Adrenal gland (tissue), 5 donors: Measurements from ENCODE around the gene EDA.

Experiments used
- POLR2A ChIP-seq, 2 donors: fragments of 450-650 bp; IDR thresholded peaks; one replicate each; pipeline ENCODE4 v1.6.1; 2017; ENCODE audit warnings: antibody characterized with exemption in 2 of 2, mild to moderate bottlenecking in 2 of 2, moderate library complexity in 1 of 2
- TF ChIP-seq, protein P1 (sequence below), 6 experiments: fragments of 450-650 bp in 4 of 6; fragments of 200-600 bp in 2 of 6; sonication (generic) in 1 of 6; IDR thresholded peaks; 1 replicate in 5 of 6; 2 replicates in 1 of 6; pipeline versions ENCODE4 v1.5.1 to v1.8.0; 2016 to 2021; ENCODE audit warnings: antibody characterized with exemption in 6 of 6, mild to moderate bottlenecking in 2 of 6, moderate library complexity in 1 of 6
- donor health status: DM: no; HTN: no; CAD: no.

DNA sequence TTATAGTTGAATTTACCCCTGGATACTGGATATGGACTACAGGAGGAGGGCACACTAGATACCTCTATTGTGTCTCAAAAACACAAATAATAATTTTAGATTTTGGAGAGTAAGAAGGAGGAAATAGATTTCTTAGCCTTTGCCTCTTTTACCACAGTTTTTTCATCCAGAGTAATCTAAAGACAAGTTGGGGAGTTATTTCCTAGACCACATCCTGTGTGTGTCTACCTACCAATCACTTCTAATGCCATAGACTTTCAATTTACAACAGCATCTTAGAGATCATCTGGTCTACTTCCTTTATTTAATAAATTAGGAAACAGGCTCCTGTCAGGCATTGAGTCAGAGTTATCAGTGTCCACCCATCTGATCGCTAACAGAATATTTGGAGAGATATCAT, 191.5 kb downstream of the EDA start:
- TF ChIP-seq, protein P1, sequence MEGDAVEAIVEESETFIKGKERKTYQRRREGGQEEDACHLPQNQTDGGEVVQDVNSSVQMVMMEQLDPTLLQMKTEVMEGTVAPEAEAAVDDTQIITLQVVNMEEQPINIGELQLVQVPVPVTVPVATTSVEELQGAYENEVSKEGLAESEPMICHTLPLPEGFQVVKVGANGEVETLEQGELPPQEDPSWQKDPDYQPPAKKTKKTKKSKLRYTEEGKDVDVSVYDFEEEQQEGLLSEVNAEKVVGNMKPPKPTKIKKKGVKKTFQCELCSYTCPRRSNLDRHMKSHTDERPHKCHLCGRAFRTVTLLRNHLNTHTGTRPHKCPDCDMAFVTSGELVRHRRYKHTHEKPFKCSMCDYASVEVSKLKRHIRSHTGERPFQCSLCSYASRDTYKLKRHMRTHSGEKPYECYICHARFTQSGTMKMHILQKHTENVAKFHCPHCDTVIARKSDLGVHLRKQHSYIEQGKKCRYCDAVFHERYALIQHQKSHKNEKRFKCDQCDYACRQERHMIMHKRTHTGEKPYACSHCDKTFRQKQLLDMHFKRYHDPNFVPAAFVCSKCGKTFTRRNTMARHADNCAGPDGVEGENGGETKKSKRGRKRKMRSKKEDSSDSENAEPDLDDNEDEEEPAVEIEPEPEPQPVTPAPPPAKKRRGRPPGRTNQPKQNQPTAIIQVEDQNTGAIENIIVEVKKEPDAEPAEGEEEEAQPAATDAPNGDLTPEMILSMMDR (IDR thresholded peaks at IDR 0.05), result no peak
- no peak for TF ChIP-seq POLR2A (IDR thresholded peaks at IDR 0.05)
